Measurements from ENCODE around the gene PACRGL. TPM values are rescaled to one million over a fixed set of nuclear protein-coding genes. Genes with fewer than 3 reads are reported as not detected.
A peak's percentile ranks its signal among the peaks of the same experiment; 100 is the strongest.

Gene PACRGL
- polyA plus RNA-seq, 2 of the 4 experiments (the other 2 are of a cell fraction): 15.1 to 21.8 TPM

GRCh38 chr4:20754036-20754435 lies 53.8 kb downstream of the PACRGL start:
- no peak for ATAC-seq
- Histone ChIP-seq H3K9me3 (no peaks in the 10 kb centered on the region), H3K4me3 (no peak overlapping the region), H3K4me1 (no peaks in the 10 kb centered on the region), H3K4me2 (no peak overlapping the region), H3K27ac (no peak overlapping the region)
- CTCF ChIA-PET: no interaction called here
- no peak for FAIRE-seq
- POLR2A ChIA-PET: no interaction called here
- DNase-seq (ENCODE audit: low read depth in 1 of 2, low spot score in 1 of 2): no peak
- TF ChIP-seq NR3C1 (IDR thresholded peaks at IDR 0.05) (no peak), EP300 (IDR thresholded peaks at IDR 0.05) (no peak), JUN (IDR thresholded peaks at IDR 0.05) (no peak), RFX5 (IDR thresholded peaks at IDR 0.05) (no peak), HEYL (CRISPR knock-in tag; IDR thresholded peaks at IDR 0.05) (no peak), HOXA7 (CRISPR knock-in tag; IDR thresholded peaks at IDR 0.05) (no peak), HOXB5 (CRISPR knock-in tag; IDR thresholded peaks at IDR 0.05) (no peak), TP53 (CRISPR knock-in tag; IDR thresholded peaks at IDR 0.05) (no peak), KDM1A (IDR thresholded peaks at IDR 0.05; ENCODE audit: low read depth) (no peak), ZSCAN20 (CRISPR knock-in tag; IDR thresholded peaks at IDR 0.05) (no peak)
- TF ChIP-seq, protein P1, sequence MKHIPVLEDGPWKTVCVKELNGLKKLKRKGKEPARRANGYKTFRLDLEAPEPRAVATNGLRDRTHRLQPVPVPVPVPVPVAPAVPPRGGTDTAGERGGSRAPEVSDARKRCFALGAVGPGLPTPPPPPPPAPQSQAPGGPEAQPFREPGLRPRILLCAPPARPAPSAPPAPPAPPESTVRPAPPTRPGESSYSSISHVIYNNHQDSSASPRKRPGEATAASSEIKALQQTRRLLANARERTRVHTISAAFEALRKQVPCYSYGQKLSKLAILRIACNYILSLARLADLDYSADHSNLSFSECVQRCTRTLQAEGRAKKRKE (CRISPR knock-in tag; IDR thresholded peaks at IDR 0.05; ENCODE audit: low read depth): no peak
- TF ChIP-seq, protein P2, sequence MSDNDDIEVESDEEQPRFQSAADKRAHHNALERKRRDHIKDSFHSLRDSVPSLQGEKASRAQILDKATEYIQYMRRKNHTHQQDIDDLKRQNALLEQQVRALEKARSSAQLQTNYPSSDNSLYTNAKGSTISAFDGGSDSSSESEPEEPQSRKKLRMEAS (IDR thresholded peaks at IDR 0.05): no peak
- TF ChIP-seq, protein P3, sequence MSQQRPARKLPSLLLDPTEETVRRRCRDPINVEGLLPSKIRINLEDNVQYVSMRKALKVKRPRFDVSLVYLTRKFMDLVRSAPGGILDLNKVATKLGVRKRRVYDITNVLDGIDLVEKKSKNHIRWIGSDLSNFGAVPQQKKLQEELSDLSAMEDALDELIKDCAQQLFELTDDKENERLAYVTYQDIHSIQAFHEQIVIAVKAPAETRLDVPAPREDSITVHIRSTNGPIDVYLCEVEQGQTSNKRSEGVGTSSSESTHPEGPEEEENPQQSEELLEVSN (IDR thresholded peaks at IDR 0.05; ENCODE audit: borderline replicate concordance, low read depth): no peak
- 71% methylated on average over 1 of the region's 1 CpG for WGBS (ENCODE audit: missing lambda C conversion rate)

DNA sequence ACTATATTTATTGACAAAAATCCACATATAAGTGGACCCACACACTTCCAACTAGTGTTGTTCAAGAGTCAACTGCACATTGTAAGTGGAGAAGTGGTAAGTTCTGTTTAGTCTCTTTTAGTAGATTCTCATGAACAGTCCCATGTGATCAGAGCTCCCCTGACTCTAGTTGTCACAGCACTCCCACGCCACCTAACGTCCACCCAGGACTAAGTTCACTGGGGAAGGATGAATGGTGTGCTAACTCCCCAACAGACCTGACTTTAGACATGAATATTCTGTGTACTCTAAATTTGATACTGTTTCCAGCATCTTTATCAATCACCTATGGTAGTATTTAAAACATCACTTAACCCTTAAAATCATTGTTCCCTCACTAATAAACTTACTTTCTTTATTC lies 59.8 kb downstream of the PACRGL start:
- Histone ChIP-seq H3K9me3 (no peaks in the 10 kb centered on the region), H3K27ac (no peak overlapping the region), H3K4me2 (no peak overlapping the region), H3K4me3 (no peak overlapping the region), H3K4me1 (no peaks in the 10 kb centered on the region)
- no peak for TF ChIP-seq HEYL (CRISPR knock-in tag; IDR thresholded peaks at IDR 0.05)
- TF ChIP-seq RAD21 (conservative IDR thresholded peaks at IDR 0.05 in 1 of 2, IDR thresholded peaks at IDR 0.05 in 1 of 2): 0 out of 5 replicates have a peak, but pooled peaks of 1 of the 2 experiments have one; percentile 12
- TF ChIP-seq POLR2AphosphoS2 (conservative IDR thresholded peaks at IDR 0.05; ENCODE audit: low read length): no peak
- no peak for TF ChIP-seq ZSCAN20 (CRISPR knock-in tag; IDR thresholded peaks at IDR 0.05)
- TF ChIP-seq, protein P4, sequence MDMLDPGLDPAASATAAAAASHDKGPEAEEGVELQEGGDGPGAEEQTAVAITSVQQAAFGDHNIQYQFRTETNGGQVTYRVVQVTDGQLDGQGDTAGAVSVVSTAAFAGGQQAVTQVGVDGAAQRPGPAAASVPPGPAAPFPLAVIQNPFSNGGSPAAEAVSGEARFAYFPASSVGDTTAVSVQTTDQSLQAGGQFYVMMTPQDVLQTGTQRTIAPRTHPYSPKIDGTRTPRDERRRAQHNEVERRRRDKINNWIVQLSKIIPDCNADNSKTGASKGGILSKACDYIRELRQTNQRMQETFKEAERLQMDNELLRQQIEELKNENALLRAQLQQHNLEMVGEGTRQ (IDR thresholded peaks at IDR 0.05): no peak
- TF ChIP-seq EHMT2 (IDR thresholded peaks at IDR 0.05; ENCODE audit: low read depth): no peak
- no peak for TF ChIP-seq ESRRA (IDR thresholded peaks at IDR 0.05; ENCODE audit: borderline replicate concordance, low read length)
- TF ChIP-seq REST (IDR thresholded peaks at IDR 0.05): no peak
- CTCF ChIA-PET: interaction anchor here (2.2 kb wide), 1 partner anchor 14 kb away, joined by 8 read pairs; no protein-coding TSS in a partner anchor
- POLR2A ChIA-PET: no interaction called here
- WGBS (ENCODE audit: missing lambda C conversion rate): 59% methylated on average over 2 of the region's 2 CpGs
- peak in 1 of 2 experiments; percentile 1 for DNase-seq (ENCODE audit: low read depth in 1 of 2, low spot score in 1 of 2)
- ATAC-seq: 0 out of 6 replicates have a peak, but pooled peaks of 1 of the 2 experiments have one; percentile 37
- no peak for FAIRE-seq

All from A549 (cell line).